Subcutaneous adipose tissue (tissue), 4 donors: ENCODE data around the gene ETV1. TPM values are rescaled to one million over a fixed set of nuclear protein-coding genes. Genes with fewer than 3 reads are reported as not detected.

Experiments
- CTCF ChIP-seq: fragments of 450-650 bp; IDR thresholded peaks from one replicate; pipeline ENCODE4 v1.5.1; 2016; ENCODE audit warnings: low read depth, mild to moderate bottlenecking, control low read depth, antibody characterized with exemption, moderate library complexity
- total RNA-seq, 4 donors: library from RNA; depleted of rRNA; stranded (reverse); fragments of >200 nt; gene quantifications; one replicate each; pipeline ENCODE4 v1.1.0, GENCODE V29; 2016

The ETV1 gene
- total RNA-seq, 4 donors from 2014 or later = 0.88 to 3.6 (median 1.8) TPM

DNA sequence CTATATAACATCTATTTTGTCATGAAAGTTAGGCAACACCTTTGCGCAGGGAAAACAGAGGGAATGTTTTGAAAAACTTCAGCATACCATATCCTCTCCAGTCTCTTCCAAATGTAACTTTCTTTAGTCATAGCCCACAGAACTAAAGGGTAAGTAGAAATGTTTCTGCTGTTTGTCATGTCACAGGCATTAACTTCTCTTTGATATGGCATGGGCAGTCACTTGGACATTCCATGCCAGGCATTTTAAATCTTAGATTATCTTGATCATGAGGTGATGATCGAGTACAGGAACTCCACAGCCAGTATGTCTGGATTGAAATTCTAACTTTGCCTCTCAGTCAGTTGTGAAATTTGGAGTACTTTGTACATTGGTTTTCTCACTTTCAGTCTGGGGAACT lies 27.5 kb upstream of the ETV1 start:
- TF ChIP-seq CTCF = no peak

- no peak for TF ChIP-seq CTCF
Observed at GRCh38 chr7:14013898-14014297, 24.4 kb upstream of the ETV1 start.

- TF ChIP-seq CTCF = no peak
Observed at GRCh38 chr7:14009453-14010418, 20.3 kb upstream of the ETV1 start.

GRCh38 chr7:14001139-14001538 lies 11.7 kb upstream of the ETV1 start:
- TF ChIP-seq CTCF = no peak

GRCh38 chr7:14000247-14000646 lies 10.8 kb upstream of the ETV1 start:
- no peak for TF ChIP-seq CTCF

DNA sequence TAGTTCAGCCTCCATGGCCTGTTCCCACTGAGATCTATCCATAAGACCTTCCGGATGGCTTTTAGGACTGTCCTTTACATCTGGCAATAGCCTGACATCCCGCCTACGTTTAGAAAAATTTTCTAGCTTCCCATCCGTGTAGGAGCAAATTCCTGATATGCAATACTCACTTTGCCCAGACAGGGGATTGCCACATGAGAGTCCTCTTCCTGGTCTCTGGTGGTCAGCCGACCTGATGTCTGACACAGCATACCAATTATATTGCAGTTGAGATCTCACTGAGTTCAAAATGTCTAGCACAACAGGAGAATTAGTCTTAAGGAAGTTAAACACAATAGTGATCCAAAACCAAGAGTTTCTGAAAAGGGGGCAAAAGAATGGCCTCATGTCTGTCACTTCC lies 9.4 kb upstream of the ETV1 start:
- TF ChIP-seq CTCF = no peak

DNA sequence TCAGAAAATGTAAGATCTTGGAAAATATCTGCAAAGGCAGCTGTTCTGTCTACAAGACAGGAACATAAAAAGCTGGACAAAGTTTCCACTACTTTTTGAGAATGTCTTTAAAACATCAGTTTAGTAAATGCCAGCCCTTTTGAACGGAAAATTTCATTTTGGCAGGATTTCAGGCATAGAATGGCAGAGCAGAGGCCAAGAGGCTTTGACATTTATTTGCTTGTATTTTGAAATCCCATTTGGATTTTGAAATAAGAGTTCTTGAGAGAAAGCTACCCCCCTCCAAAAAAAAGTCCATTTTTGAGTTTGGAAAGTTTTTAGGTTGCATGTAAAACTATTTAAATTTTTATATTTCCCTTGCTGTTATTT lies 3.1 kb upstream of the ETV1 start:
- no peak for TF ChIP-seq CTCF
